GM21390 (cell line): ENCODE data around the gene OGA.
"Not testable (repeated sequence)": the region's sequence is repeated elsewhere in the genome, so short reads cannot be mapped to it uniquely, and the experiment has no call there.

ENCODE experiments used
- ATAC-seq: cut with Tn5 transposase; IDR thresholded peaks from one replicate; pipeline ENCODE4 v1.9.1; 2021; ENCODE audit not compliant: unreplicated experiment

Gene OGA

GRCh38 chr10:101807158-101807557 lies 11.1 kb downstream of the OGA start:
- no peak for ATAC-seq

GRCh38 chr10:101803511-101803910 lies 14.7 kb downstream of the OGA start:
- ATAC-seq = no peak

- ATAC-seq = no peak
These were observed 20.7 kb downstream of the OGA start for GRCh38 chr10:101797403-101798059.

- no peak for ATAC-seq
These were observed 24.7 kb downstream of the OGA start for GRCh38 chr10:101793526-101793925.

- no peak for ATAC-seq
These were observed 28.6 kb downstream of the OGA start for GRCh38 chr10:101789686-101790085.

GRCh38 chr10:101789231-101789630 lies 29.0 kb downstream of the OGA start:
- not testable (repeated sequence) for ATAC-seq

- ATAC-seq = no peak
These were observed 32.4 kb downstream of the OGA start for GRCh38 chr10:101785801-101786200.

GRCh38 chr10:101784558-101784957 lies 33.7 kb downstream of the OGA start:
- ATAC-seq = no peak

- ATAC-seq = no peak
These were observed 34.5 kb downstream of the OGA start for GRCh38 chr10:101783736-101784118.

- ATAC-seq = peak; percentile 56
These were observed 35.2 kb downstream of the OGA start, which contains the start of gene NPM3 for GRCh38 chr10:101782811-101783735. TSS of gene NPM3 (minus strand) at chr10:101783446. CDS start at chr10:101783390, 56 bp downstream.

GRCh38 chr10:101781984-101782810 lies 36.0 kb downstream of the OGA start:
- no peak for ATAC-seq

- ATAC-seq = no peak
These were observed 36.6 kb downstream of the OGA start for GRCh38 chr10:101781655-101781983.

- ATAC-seq = no peak
These were observed 37.2 kb downstream of the OGA start for GRCh38 chr10:101780818-101781654.

- ATAC-seq = no peak
These were observed 37.9 kb downstream of the OGA start for GRCh38 chr10:101780187-101780817.

GRCh38 chr10:101779544-101780186 lies 38.6 kb downstream of the OGA start:
- ATAC-seq = no peak

GRCh38 chr10:101778781-101779543 lies 39.3 kb downstream of the OGA start:
- ATAC-seq = no peak

- no peak for ATAC-seq
These were observed 40.0 kb downstream of the OGA start for GRCh38 chr10:101778151-101778780.

- ATAC-seq = no peak
These were observed 40.6 kb downstream of the OGA start for GRCh38 chr10:101777619-101778145.
